Stimulated activated CD4-positive, alpha-beta T cell treated with anti-CD3 and anti-CD28 coated beads, Interleukin-15, amount 100 ng/mL, for 24 hours (primary cell): ENCODE measurements around the gene RBCK1.

Experiments
- DNase-seq: peaks from one replicate; pipeline ENCODE4 v3.0.0-alpha.2; 2020

The RBCK1 gene

GRCh38 chr20:420166-420620 lies 12.1 kb downstream of the RBCK1 start:
- no peak for DNase-seq

GRCh38 chr20:420721-421574 lies 12.8 kb downstream of the RBCK1 start:
- peak; percentile 46 for DNase-seq

GRCh38 chr20:421685-422250 lies 13.7 kb downstream of the RBCK1 start:
- DNase-seq = no peak

- no peak for DNase-seq
Observed at GRCh38 chr20:426566-426965, 18.5 kb downstream of the RBCK1 start.

GRCh38 chr20:427401-427800 lies 19.3 kb downstream of the RBCK1 start:
- no peak for DNase-seq

- DNase-seq = no peak
Observed at GRCh38 chr20:427849-428657, 20.0 kb downstream of the RBCK1 start.

- DNase-seq = no peak
Observed at GRCh38 chr20:428658-429200, 20.6 kb downstream of the RBCK1 start.

- no peak for DNase-seq
Observed at GRCh38 chr20:430091-430999, 22.2 kb downstream of the RBCK1 start.

- DNase-seq = peak; percentile 54
Observed at GRCh38 chr20:431012-431904, 23.2 kb downstream of the RBCK1 start.

- no peak for DNase-seq
Observed at GRCh38 chr20:432208-432607, 24.1 kb downstream of the RBCK1 start.

GRCh38 chr20:432677-433299 lies 24.7 kb downstream of the RBCK1 start:
- no peak for DNase-seq

GRCh38 chr20:433300-433975 lies 25.3 kb downstream of the RBCK1 start:
- peak; percentile 84 for DNase-seq

- no peak for DNase-seq
Observed at GRCh38 chr20:434221-434620, 26.1 kb downstream of the RBCK1 start.

- no peak for DNase-seq
Observed at GRCh38 chr20:434661-435419, 26.7 kb downstream of the RBCK1 start.

- DNase-seq = no peak
Observed at GRCh38 chr20:435558-435957, 27.5 kb downstream of the RBCK1 start.

- no peak for DNase-seq
Observed at GRCh38 chr20:436476-436875, 28.4 kb downstream of the RBCK1 start.

- DNase-seq = no peak
Observed at GRCh38 chr20:437787-438486, 29.8 kb downstream of the RBCK1 start.
